GM13977 (cell line): ENCODE data around the gene GOLGA6B.
"Not testable (repeated sequence)": the region's sequence is repeated elsewhere in the genome, so short reads cannot be mapped to it uniquely, and the experiment has no call there.

Source experiments
- DNase-seq: peaks from one replicate; pipeline ENCODE4 v3.0.0; 2012; ENCODE audit warnings: low spot score
- CTCF ChIP-seq: IDR thresholded peaks from 2 replicates; pipeline ENCODE4 v1.5.1; 2012; ENCODE audit warnings: mild to moderate bottlenecking, control low read depth; ENCODE audit not compliant: insufficient read depth; ENCODE audit errors: extremely low read depth, missing control alignments
- in situ Hi-C: fragments of 300-500 bp; cut with MboI; formaldehyde crosslinking; loops from one replicate; pipeline ENCODE4 v1.12.0; 2022; ENCODE audit warnings: low sequenced_read_pairs, low pct_unique_long_range_greater_than_20kb, mixed read lengths, inconsistent platforms; ENCODE audit not compliant: unreplicated experiment

Gene GOLGA6B

GRCh38 chr15:72654397-72654796, at the start of gene GOLGA6B:
Gene GOLGA6B (plus strand): TSS chr15:72654697. CDS start chr15:72654738, 41 bp downstream.
- DNase-seq, in situ Hi-C loops: not testable (repeated sequence)

DNA sequence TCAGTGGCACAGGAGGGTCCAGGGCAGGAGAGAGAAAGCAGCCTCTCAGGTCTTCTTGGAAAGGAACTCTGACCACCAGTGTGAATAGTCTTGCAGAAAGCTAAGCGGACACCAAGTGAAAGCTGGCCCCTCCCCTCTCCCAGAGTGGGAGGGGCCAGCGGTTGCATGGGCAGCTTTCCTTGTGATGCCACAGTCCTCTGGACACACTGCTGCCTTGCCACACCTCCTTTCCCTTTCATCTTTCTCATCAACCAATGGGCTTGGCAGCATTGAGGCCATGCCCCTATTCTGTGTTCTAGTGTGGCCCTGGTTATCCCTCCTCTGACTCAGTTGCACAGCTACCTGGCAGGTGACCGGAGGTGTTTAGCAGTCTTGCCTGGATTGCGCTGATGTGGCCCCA, 49.7 kb upstream of the GOLGA6B start:
- TF ChIP-seq CTCF, result no peak
- in situ Hi-C loops, result no loop called here
- no peak for DNase-seq

GRCh38 chr15:72608084-72608483, 46.4 kb upstream of the GOLGA6B start:
- DNase-seq, in situ Hi-C loops: not testable (repeated sequence)

DNA sequence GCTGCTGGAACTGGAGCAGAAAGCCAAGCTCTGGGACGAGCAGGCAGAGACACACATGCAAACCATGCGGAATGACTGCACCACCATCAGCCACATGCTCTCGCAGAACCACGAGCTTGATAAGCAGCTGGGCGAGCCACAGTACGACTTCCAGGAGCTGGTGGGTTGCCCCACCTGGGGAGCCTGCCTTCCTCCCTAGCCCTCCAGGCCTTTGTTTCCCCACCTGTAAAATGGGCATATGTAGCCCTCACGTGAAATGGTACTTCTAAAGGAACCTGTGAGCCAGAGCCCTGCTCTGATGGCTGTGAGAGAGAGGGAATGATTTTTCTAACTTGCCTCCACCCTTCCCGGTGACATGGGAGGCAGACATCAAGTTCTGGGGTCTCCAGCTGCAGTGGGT, 44.6 kb upstream of the GOLGA6B start:
- TF ChIP-seq CTCF, result no peak
- no peak for DNase-seq
- in situ Hi-C loops, result no loop called here

- DNase-seq, in situ Hi-C loops: not testable (repeated sequence)
Observed at GRCh38 chr15:72612324-72612723, 42.2 kb upstream of the GOLGA6B start.

- in situ Hi-C loops, result no loop called here
- no peak for DNase-seq
- TF ChIP-seq CTCF, result no peak
Observed at GRCh38 chr15:72614810-72615532, 39.5 kb upstream of the GOLGA6B start.

- DNase-seq, in situ Hi-C loops: not testable (repeated sequence)
Observed at GRCh38 chr15:72615533-72616233, 38.8 kb upstream of the GOLGA6B start.

GRCh38 chr15:72616491-72617210, 37.8 kb upstream of the GOLGA6B start:
- DNase-seq, result no peak
- in situ Hi-C loops, result no loop called here
- TF ChIP-seq CTCF, result no peak

DNA sequence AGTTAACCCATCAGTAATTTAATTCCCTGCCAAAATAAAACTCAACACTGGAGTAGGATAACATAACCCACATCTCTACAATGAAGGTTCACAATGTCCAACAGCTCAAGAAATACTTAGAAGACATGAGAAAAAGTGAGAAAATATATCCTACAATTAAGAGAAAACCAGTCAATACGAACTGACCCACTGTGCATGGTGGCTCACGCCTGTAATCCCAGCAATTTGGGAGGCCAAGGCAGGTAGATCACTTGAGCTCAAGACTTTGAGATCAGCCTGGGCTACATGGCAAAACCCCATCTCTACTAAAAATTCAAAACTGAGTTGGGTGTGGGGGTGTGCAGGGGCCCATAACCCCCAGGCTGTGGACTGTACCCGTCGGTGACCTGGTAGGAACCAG, 30.6 kb upstream of the GOLGA6B start:
- DNase-seq, in situ Hi-C loops: not testable (repeated sequence)

- in situ Hi-C loops, result not testable (repeated sequence)
Observed at GRCh38 chr15:72626153-72626552, 28.3 kb upstream of the GOLGA6B start.

More at GRCh38 chr15:72626153-72626552, 28.3 kb upstream of the GOLGA6B start:
- not testable (repeated sequence) for DNase-seq
